COR-L47 (cell line): ENCODE results near the gene NAV2.

ENCODE experiments used
- DNase-seq: peaks from one replicate; lab custom pipeline; 2025; lab: John Stamatoyannopoulos, UW

The NAV2 gene

DNA sequence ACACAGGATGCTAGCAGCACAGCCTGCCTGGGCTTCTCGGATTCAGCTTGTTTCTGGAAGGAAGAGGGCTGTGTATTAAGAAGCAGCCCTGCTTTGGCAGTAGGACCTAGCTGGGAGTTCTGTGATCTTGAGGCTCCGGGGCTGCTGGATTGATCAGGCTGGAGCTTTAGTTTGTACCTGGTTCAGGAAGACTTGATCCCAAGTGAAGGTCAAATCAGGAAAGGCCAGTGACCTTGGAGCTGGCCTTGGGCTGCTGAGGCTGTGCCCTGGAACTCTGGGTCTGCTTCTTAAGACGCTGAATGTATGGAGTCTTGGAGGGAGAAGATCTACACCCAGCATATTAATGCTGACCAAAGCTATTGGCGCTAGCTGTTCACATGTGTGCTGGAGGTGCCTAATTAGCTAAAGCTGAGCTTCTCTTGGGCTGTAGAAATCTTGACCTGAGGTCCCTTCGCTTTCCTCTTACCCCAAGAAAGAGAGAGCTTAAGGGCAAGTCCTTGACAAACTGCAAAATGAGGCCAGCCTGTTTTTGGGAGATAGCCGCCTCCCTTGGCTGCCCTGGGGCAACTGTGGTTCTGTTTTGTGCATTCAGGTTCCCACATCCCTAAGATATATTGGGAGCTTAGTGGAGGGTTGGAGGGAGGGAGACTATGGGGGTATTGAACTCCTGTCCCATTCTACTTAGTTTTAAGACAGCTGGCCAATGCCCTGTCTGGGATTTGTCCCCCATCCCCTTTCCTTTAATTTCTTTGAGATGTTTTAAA, 311.7 kb downstream of the NAV2 start:
- no peak for DNase-seq

DNA sequence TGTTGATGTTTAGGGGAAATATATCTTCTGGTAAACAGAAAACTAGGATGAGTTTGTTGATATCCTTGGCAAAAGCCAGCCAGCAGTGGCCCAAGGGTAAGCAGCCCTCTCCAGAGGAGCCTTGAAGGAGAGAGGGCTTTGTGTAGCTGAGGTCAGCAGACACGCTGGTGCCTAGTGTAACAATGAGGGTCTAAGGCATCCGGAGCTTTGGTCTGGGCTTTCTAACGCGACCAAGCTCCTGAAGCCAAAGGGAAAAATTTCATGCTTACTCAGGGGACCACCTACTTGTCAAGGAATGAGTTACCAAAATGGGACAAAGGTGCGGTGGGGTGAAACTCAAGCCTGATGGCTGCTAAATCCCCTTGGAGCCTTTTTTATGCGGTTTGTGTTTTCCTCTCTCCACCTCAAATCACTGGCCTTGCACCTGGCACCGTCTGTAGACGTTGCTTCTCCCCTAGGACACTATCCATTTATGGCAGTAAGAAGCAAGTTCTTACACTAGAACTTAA, 312.7 kb downstream of the NAV2 start:
- DNase-seq = no peak

DNA sequence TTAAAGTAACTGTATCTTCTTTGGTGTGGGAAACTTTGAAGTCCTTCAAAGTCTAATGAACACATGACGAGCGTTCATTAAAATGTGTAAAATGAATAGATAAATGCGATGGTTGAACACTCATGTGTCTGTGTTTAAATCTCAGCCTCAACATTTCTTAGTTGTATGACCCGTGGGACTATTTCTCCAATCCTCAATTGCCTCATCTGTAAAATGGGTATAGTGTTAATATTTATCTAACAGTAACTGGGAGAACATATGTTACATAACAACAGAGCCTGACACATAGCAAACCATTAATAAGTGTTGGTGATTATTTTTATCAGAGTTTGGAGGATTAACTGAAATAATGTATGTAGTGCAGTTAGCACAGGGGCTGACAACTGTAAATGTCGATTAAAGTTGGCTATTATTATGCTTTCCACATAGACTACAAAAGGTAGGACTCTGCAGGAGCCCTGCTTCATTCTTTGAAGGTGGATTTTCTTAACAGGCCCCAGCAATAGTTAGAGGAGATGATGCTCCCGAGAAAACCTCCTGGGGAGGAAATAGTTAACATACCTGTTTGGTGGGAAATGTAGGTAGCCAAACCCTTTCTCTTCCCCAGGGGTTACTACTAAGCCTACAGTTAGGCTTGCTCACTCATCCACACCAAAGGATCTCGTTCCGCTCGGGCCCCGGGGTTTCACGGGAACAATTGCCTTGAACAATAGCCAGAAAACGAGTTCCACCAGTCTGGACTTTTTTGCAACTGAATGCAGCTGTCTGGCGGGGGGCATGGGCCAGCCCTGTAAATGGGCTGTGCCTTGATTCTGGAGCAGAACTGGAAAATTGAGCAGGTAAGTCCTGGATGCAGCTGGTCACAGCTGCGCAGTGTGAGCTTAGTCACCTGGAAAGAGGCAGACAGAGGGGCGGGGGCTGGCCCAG, 314.3 kb downstream of the NAV2 start:
- DNase-seq = peak; percentile 87

DNA sequence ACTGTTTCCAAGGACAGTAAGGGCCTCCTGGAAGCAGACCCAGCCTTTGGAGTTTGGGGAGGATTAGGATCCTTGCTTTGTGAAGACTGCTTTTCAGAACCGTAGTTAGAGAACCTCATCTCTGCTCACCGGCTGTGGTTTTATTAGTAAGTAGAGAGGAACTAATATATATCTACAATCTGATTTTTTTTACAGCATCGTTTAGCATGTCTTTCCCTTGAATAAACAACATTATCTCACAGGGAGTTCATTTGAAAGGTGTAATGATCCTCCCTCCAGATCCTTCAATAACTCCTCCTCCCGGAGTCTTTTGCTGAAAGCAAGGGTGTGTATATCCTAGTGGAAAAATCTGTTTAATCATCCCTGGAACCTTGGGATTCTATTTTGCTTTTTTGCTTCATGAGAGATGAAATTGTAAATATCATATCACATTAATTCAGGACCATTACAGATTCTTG, 314.9 kb downstream of the NAV2 start:
- DNase-seq = peak; percentile 25

DNA sequence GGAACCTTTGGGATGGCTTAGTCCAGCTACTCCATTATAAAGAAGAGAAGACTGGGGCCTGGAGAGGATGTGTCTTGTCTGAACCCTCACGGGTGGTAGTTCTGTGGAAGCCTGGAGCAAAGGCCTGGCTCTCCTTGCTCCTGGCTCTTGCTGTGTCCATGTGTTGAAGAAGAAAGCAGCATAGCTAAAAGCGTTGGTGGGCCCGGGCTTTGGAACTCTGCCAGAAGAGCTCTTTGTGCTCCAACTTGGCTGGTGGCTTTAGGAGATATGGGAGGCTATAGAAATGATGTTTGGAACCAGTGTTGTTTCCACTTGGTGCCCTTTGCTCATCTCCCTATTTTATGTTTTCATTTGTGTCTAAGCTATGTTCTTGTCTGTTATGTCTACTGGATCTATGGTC, 316.6 kb downstream of the NAV2 start:
- no peak for DNase-seq

DNA sequence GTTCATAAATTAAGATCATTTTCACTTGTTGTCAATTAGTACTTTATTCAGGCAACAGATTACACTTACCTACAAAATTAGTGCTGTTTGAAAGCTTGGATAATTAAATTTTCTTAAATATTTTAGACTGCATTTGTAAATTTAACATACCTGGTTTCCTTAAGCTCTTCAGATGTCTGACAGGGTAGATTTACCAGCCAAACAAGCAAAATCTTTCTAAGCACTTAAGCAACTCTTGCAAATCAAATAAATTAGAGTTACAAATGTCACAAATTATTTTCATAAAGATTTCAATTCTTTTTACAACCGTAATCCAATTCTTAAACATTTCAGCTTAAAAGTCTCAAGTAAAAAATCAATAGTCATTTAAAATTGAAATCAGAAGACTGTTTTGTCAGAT, 317.8 kb downstream of the NAV2 start:
- no peak for DNase-seq

DNA sequence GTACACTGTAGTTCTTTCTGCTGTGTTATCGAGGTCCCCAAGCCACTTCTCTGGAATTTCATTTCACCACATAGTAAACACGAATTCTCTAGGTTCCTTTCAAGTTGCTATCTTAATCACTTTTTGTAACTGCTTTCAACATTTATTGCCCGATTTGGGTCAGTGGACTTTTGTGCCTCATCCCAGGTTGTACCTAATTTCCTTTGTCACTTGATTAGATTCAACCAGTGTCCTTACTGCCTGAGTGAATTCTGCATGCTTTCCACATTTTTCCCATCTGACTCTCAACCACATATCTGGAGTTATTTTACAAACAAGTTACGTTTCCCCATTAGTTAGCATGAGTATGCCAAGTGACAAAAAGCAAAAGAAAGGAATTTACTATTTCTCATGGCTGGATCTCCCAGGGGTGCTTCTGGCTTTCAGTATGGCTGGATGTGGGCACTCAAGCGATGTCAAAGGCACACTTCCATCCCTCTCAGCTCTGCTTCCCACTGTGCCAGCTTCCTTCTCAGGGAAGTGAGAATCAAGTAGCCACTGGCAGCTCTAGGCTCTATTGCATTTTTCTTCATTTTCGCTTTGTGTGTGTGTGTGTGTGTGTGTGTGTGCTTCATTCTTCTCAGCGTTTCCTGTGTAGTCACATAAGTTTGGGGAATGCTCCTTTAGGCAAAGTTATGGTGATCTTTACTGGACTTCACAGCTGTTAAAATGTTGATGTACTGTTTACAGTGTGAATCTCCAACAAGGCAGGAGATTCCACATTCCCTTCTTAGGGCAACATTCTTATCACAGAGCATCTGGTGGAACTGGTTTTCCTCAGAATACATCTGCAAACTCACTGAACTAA, 318.7 kb downstream of the NAV2 start:
- DNase-seq = no peak

DNA sequence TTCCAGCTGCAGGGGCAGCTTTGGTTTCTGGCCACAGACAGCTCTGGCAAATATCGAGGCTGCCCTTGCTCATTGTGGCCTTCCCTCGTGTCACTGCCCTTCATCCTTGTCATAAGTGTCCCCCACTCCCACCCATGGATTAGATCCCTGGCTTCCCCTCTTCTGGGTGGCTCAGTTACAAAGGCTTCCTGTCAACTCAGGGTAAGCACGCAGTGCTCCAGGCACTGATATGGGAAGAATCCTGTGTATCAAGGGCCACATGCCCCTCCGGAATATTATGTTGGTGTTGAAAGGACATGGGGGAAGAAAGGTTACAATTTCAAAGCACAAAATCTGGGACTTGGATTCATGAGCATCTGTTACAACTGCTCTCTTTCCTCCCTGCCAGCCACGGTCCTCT, 319.5 kb downstream of the NAV2 start:
- no peak for DNase-seq

DNA sequence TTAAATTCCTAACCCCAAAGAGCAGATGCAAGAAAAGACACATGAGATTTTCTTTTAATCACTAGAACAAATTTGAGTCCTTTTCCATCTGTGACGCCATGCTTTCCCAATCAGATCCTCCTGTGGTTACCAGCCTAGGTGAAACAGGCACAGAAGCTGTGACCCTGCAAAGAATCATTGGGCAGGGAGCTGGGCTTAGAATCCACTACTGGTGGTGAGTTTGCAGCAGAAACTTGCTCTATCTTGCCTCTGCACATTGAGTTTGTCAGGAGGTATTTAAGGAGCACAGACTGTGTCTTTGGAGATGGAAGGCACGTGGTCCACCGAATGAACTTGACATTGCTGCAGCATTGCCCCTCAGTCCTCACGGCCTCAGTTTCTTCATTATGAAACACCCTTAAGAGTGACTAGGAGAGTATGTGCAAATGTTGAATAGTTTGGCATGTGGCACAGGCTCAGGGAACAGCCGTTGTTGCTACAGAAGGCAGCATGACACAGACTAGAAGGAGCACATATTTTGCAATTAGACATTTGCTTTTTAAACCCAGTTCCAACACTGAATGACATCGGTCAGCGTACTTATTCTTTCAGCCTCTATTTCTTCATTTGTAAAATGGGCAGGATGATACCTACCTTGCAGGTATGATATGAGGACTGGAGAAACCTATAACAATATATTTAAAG, 320.1 kb downstream of the NAV2 start:
- DNase-seq = no peak

DNA sequence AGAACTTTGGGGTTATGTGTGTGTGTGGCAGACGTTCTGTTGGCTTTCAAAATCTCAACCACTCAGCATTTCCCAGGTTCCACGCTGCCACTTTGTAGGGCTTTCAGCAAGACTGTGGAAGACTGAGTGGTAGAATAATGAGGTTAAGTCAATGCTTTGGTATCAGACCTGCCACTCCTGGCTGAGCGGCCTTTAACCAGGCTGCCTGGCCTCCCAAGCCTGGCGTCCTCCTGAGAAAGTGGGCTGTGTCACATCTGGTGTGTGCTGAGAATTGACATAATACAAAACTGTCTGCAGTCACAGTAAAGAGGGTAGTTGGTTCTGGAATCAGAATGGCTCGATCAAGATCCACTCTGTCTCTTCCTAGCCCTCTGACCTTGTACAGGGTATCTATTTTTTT, 321.2 kb downstream of the NAV2 start:
- DNase-seq = no peak

DNA sequence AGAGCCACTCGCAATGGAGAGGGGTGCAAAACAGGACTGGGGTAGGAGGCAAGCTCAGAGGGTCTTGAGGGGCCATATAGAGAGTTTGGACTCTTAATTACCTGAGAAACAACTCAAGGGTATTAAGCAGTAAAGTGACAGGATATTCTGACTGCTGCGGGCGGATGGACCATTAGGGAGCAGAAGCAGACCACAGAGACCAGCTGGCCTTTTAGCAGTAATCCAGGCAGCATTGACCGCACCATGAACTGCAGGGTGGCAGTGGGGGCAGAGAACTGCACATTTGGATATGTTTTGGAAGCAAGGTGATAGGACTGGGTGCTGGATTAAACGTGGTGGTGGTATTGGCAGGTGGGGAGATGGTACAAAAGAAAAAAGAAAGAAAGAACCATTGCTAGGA, 322.3 kb downstream of the NAV2 start:
- DNase-seq = no peak

DNA sequence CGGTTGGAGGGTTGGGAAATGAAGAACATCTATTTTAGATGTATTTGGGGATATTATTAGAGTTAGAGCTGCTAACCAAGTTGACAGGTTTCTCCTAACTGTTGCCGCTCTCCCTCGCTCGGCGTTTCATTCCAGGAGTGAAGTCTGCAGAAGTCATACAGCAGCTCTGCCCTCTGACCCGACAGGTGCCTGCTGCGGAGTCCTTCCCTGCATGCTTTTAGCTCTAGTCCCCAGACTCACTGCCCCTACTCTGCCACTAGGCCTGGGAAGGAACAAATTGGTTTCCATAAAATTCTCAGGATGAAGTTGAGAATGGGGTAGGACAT, 322.7 kb downstream of the NAV2 start:
- no peak for DNase-seq

DNA sequence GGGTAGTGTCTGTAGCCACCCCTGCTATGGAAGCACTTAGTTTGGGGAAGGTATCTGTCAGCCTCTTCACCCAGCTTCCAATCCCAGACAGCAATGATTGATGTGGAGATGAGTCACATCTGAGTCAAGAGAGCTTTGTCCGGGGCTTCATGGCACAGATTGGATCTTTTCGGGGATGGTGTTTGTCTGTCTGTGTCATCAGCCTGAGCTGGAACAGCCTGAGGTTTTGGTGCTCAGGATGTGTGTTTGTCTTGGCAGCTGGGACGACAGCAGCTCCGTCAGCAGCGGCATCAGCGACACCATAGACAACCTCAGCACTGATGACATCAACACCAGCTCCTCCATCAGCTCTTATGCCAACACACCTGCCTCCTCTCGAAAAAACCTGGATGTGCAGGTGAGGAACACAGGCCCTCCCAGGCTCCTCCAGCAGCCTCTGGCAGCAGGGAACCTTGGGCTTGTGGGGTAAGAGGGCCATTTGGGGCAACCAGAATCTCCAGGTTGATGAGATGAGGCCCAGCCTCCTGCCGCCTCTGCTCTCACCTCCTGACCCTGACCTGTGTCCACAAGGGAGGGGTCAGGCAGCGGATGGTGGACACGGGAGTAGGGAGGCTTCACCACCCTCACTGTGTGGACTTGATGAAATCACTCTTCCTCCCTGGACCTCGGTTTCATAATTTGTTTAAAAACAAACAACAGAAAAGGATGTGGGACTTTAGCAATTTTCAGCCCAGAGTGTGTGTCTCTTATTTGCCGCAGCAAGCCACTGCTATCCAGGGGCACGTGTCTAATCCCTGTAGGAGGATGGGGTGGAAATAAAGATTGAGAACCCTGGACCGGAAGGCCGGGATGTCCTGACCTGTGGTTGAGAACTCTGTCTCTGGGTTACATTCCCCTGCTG, 323.3 kb downstream of the NAV2 start:
- no peak for DNase-seq

DNA sequence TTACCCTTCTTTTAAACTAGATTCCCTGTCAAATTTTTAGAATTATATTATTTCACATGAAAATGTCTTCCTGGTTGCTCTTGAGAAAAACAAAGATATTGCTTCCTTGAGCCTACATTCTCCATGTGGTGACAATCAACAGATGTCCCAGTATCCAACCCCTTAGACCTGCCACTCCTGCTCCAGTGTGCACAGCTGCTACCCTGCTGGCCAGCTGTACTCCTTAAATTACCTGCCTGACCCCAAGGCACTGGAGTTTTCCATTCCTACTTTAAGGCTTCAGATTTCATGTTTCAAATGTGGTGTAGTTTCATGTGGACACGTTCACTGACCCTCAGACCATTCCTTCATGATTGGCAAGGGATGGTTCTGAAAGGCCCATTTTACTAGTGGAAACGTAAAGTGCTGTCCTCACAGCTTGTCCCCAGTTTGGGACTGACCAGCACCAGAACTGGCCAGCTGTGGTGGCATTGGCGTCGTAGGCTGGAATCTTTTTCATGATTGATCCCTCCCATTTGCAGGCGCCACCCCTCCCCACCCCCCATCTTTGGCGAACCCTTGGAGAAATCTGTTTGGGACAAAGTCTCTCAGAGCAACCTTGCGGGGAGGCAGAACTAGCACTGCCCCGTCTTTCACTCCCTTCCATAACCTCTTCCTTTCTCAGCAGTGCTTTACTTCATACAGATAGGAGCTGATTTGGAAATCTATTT, 324.1 kb downstream of the NAV2 start:
- DNase-seq = no peak

DNA sequence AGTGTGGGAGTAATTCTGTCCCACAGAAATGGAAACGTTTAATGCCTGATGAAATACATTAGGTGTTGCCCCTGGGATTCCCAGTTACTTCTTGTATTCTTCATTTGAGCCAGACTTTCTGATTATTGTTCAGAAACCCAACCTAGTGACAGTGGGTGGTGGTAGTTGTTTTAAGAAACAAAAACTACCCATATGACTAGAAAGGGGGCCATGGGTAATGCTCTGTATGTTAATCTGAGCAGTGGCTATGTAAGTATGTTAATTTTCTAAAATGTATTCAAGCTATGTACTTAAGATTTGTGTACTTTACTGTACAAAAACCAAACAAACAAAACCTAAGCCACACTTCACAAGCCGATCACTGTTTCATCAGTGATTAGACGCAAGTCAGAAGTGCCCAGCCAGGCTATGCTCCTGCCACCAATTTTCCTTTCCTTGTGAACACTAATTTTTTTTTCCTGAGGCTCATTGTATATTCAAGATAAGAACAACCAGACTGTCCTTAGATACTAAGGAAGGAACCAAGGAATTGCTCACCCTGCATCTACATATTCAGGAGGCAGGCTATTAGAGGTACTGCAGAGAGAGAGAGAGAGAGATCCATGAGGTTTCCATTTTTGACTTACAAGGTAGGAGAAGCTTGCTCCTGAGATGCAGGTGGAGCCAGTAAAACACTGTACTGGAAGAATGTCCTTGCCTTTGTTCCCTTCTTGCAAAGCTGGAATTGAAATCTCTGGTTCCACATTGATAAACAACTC, 324.9 kb downstream of the NAV2 start:
- DNase-seq = no peak

DNA sequence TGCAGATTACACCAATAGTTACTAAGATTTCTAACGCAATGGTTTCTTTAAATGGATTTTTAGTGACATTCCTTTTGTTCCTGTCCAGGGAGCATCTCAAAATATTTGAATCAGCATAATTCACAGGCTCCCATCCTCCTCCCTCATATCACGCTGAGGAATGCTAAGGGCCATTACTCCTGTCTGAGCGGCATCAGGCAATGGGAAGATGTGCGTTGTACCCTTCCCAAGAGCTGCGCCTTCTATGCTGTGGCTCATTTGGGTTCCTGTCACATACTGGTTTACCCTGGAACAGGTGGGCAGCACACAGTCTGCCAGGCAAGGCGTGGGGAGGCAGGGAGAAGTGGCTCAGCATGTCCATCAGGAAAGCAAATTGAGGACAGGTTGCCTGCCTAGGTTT, 325.8 kb downstream of the NAV2 start:
- DNase-seq = no peak

DNA sequence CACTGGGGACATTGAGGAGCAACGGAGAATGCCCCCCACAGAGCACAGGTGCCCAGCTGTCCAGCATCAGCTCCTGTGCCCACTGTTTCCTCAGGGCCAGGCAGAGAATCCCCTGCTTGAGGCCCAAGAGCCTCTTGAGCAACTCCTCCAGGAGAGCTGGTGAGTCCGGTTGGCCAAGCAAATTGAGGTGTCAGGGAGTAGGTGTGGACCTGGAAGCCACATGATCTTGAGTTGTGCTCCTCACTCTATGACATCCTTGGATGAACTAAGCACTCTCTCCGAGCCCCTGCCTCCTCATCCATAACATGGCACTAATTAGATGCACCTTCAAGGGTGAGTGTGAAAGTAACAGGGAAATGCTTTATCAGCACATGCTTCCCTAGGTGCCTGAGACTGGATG, 326.3 kb downstream of the NAV2 start:
- no peak for DNase-seq

DNA sequence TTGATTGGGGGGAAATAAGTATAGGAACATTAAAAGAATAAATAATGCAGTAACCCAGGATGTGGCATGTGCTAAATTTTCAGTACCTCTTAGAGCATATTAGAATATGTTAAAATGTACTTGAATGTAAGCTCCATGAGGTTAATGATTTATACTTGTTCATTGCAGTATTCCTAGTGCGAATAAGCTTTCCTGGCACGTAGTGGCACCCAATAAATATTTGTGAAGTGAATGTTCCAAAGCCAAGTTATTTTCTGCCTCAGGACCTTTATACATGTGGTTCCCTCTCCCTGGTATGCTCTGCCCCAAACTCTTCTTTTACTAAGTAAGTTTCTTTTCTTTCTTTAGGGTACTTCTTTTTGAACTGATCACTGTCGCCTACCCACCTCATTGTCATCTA, 328.9 kb downstream of the NAV2 start:
- no peak for DNase-seq

DNA sequence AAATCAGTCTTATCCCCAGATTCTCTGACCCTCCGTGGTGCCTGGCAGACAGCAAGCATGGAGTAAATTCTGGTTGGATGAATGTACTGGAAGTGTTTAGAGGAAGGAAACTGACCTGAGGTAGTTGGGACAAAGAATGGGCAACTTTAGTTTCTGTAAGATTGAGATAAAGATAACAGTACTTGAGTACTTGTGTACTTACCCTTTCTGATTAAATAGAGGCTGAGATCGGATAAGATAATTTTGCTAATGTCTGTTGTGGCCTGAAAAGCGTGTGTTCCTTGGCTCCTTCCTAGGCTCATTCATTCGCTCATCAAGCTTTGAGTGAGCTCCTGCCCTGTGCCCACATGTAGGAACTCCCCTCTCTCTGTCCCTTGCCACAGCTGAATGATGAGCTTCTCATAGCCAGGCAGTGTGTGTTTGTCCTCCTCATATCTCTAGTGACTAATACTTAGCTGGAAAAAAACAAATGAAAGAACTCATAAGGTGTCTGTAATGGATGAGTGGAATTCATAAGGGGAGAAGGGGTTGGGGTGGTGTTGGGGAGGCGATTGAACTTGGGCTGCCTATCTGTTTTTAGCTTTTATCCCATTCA, 329.5 kb downstream of the NAV2 start:
- DNase-seq = no peak
